IMR-90 (cell line): ENCODE data around the gene PCYT2. TPM values are rescaled to one million over a fixed set of nuclear protein-coding genes. Genes with fewer than 3 reads are reported as not detected.
"Not testable (repeated sequence)": the region's sequence is repeated elsewhere in the genome, so short reads cannot be mapped to it uniquely, and the experiment has no call there.

ENCODE experiments used
- ATAC-seq: fragments of 200-7000 bp; cut with Tn5 transposase; 2 replicates; pipeline ENCODE4 v1.9.1; 2020; ENCODE audit warnings: low read depth, mild to moderate bottlenecking, moderate library complexity
- BruUV-seq: library from RNA; stranded (reverse); fragments of 400-500 nt; replicated peaks from 2 replicates; lab custom pipeline; 2021; lab: Mats Ljungman, UMichigan
- CTCF ChIA-PET: fragments of 300-600 bp; formaldehyde crosslinking; extraction: SDS; loops from one replicate; lab custom pipeline; 2021; ENCODE audit warnings: antibody characterized with exemption; lab: Yijun Ruan, JAX
- POLR2A ChIA-PET: fragments of 300-600 bp; sonication (Branson Sonifier 250); formaldehyde crosslinking; loops from one replicate; lab custom pipeline; 2022; ENCODE audit warnings: antibody characterized with exemption; ENCODE audit not compliant: unreplicated experiment; lab: Charles Lee
- DNase-seq: peaks from one replicate; pipeline ENCODE4 v3.0.0; 2013
- H2AFZ ChIP-seq: replicated peaks from 2 replicates; pipeline ENCODE3; 2013; ENCODE audit warnings: low read length, mild to moderate bottlenecking; ENCODE audit not compliant: poor library complexity
- H2AK5ac ChIP-seq: 2 replicates; pipeline ENCODE4 v1.6.1; 2013; ENCODE audit warnings: low read depth, low read length, inconsistent platforms
- H2AK9ac ChIP-seq: replicated peaks from 2 replicates; pipeline ENCODE3; 2013; ENCODE audit warnings: mild to moderate bottlenecking, low read depth, low read length, moderate library complexity; ENCODE audit not compliant: poor library complexity
- H2BK120ac ChIP-seq: 2 replicates; pipeline ENCODE4 v1.6.1; 2013; ENCODE audit warnings: low read depth, low read length, inconsistent platforms
- H2BK15ac ChIP-seq: 3 replicates; pipeline ENCODE4 v1.6.1; 2013; ENCODE audit warnings: low read depth, low read length, inconsistent platforms
- H2BK20ac ChIP-seq: 2 replicates; pipeline ENCODE4 v1.6.1; 2013; ENCODE audit warnings: low read depth, mild to moderate bottlenecking, inconsistent platforms, low read length, moderate library complexity
- H2BK5ac ChIP-seq: 2 replicates; pipeline ENCODE4 v1.6.1; 2013; ENCODE audit warnings: mild to moderate bottlenecking, low read depth, low read length, inconsistent platforms; ENCODE audit not compliant: poor library complexity, severe bottlenecking
- H3K14ac ChIP-seq: replicated peaks from 2 replicates; pipeline ENCODE4 v1.6.1; 2013; ENCODE audit warnings: low read depth, low read length, inconsistent platforms
- H3K18ac ChIP-seq: 2 replicates; pipeline ENCODE4 v1.6.1; 2013; ENCODE audit warnings: low read depth, low read length, control low read depth
- H3K23ac ChIP-seq: 2 replicates; pipeline ENCODE4 v1.6.1; 2013; ENCODE audit warnings: low read depth, low read length, inconsistent platforms
- H3K27ac ChIP-seq: 2 replicates; pipeline ENCODE4 v1.5.1; 2013; ENCODE audit warnings: mild to moderate bottlenecking, control low read depth, low read length; ENCODE audit not compliant: insufficient read depth
- H3K27me3 ChIP-seq: 2 replicates; pipeline ENCODE4 v1.6.1; 2013; ENCODE audit warnings: low read length; ENCODE audit not compliant: control insufficient read depth, insufficient read depth
- H3K36me3 ChIP-seq: 2 replicates; pipeline ENCODE4 v1.6.1; 2013; ENCODE audit warnings: low read length, mixed read lengths; ENCODE audit not compliant: control insufficient read depth, insufficient read depth
- H3K4ac ChIP-seq: 2 replicates; pipeline ENCODE4 v1.6.1; 2013; ENCODE audit warnings: low read depth, low read length, inconsistent platforms
- H3K4me1 ChIP-seq: 2 replicates; pipeline ENCODE4 v1.6.1; 2013; ENCODE audit warnings: low read length, mixed read lengths; ENCODE audit not compliant: control insufficient read depth, insufficient read depth
- H3K4me2 ChIP-seq: 2 replicates; pipeline ENCODE4 v1.6.1; 2013; ENCODE audit warnings: low read depth, mild to moderate bottlenecking, control low read depth, low read length, moderate library complexity
- H3K4me3 ChIP-seq: 2 replicates; pipeline ENCODE4 v1.5.1; 2013; ENCODE audit warnings: low read depth, mild to moderate bottlenecking, control low read depth, low read length, moderate library complexity; ENCODE audit not compliant: insufficient read depth
- H3K56ac ChIP-seq: 2 replicates; pipeline ENCODE4 v1.6.1; 2013; ENCODE audit warnings: low read length, inconsistent platforms; ENCODE audit not compliant: insufficient read depth; ENCODE audit errors: extremely low read depth
- H3K79me1 ChIP-seq, 2 experiments: 2 replicates each; pipeline ENCODE4 v1.6.1; 2013; ENCODE audit warnings: low read length in 2 of 2, inconsistent platforms in 1 of 2, low read depth in 1 of 2
- H3K9ac ChIP-seq: 2 replicates; pipeline ENCODE4 v1.6.1; 2013; ENCODE audit warnings: low read depth, low read length, control low read depth
- H3K9me1 ChIP-seq: 2 replicates; pipeline ENCODE4 v1.6.1; 2013; ENCODE audit warnings: low read length, inconsistent platforms; ENCODE audit not compliant: insufficient read depth
- H3K9me3 ChIP-seq: 2 replicates; pipeline ENCODE4 v1.6.1; 2013; ENCODE audit warnings: low read length; ENCODE audit not compliant: control insufficient read depth, insufficient read depth
- H4K20me1 ChIP-seq: 2 replicates; pipeline ENCODE4 v1.6.1; 2013; ENCODE audit warnings: low read length, inconsistent platforms; ENCODE audit not compliant: insufficient read depth
- H4K5ac ChIP-seq: 2 replicates; pipeline ENCODE4 v1.6.1; 2013; ENCODE audit warnings: mild to moderate bottlenecking, low read depth, low read length, control low read depth
- H4K8ac ChIP-seq, 2 experiments: 2 replicates each; pipeline ENCODE4 v1.6.1; 2013; ENCODE audit warnings: low read depth in 2 of 2, low read length in 2 of 2, control low read depth in 1 of 2, inconsistent platforms in 1 of 2
- H4K91ac ChIP-seq: 2 replicates; pipeline ENCODE4 v1.6.1; 2013; ENCODE audit warnings: low read depth, low read length, inconsistent platforms; ENCODE audit not compliant: insufficient read depth
- WGBS, 2 experiments: methylation state at CpG; one replicate each; pipeline versions ENCODE4 v1.1.5 to v1.1.7; 2013; ENCODE audit warnings: missing lambda C conversion rate in 2 of 2; ENCODE audit not compliant: insufficient read length in 1 of 2; ENCODE audit errors: extremely low coverage in 2 of 2; 5-methylcytosine and 5-hydroxymethylcytosine counted together
- dilution Hi-C: fragments of 300-500 bp; cut with HindIII; formaldehyde crosslinking; loops from one replicate; pipeline ENCODE4 v1.14.3; 2018; ENCODE audit warnings: low sequenced_read_pairs; ENCODE audit not compliant: unreplicated experiment
- in situ Hi-C: fragments of 300-500 bp; cut with MboI; formaldehyde crosslinking; loops from 3 replicates; pipeline ENCODE4 v1.14.3; 2019; ENCODE audit warnings: low sequenced_read_pairs, inconsistent platforms, mixed read lengths
- intact Hi-C: fragments of 100-400 bp; cut with micrococcal nuclease; formaldehyde crosslinking; loops from 2 replicates; pipeline ENCODE4 v1.10.0; 2022
- polyA plus RNA-seq, 3 experiments: library from polyadenylated mRNA; depleted of rRNA; stranded (reverse); fragments of >200 nt; gene quantifications; 2 replicates each; pipeline ENCODE4 v1.2.3, GENCODE V29; 2012; ENCODE audit warnings: low replicate concordance in 1 of 3
- total RNA-seq: library from RNA; depleted of rRNA; stranded (reverse); fragments of >200 nt; gene quantifications from 2 replicates; pipeline ENCODE4 v1.2.3, GENCODE V29; 2012

The PCYT2 gene
- total and polyA plus RNA-seq, 2 of the 4 experiments (the other 2 are of a cell fraction): 37.3 to 38.5 TPM

DNA sequence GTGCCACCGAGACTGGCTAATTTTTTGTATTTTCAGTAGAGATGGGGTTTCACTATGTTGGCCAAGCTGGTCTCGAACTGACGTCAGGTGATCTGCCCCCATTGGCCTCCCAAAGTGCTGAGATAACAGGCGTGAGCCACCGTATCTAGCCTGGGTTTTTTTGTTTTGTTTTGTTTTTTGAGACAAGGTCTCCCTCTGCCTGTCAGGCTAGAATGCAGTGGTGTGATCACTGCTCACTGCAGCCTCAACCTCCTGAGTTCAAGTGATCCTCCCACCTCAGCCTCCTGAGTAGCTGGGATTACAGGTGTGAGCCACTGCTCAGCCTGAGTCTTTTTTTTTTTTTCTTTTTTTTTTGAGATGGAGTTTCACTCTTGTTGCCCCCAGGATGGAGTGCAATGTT lies 42.2 kb upstream of the PCYT2 start:
- H2BK120ac ChIP-seq, POLR2A ChIA-PET, H2BK15ac ChIP-seq, intact Hi-C loops, H2AK5ac ChIP-seq, H3K4ac ChIP-seq, H3K4me1 ChIP-seq, BruUV-seq, H3K14ac ChIP-seq, H3K23ac ChIP-seq, H3K4me3 ChIP-seq, H2AFZ ChIP-seq, DNase-seq, H3K27ac ChIP-seq, H4K20me1 ChIP-seq, H2BK20ac ChIP-seq, CTCF ChIA-PET, in situ Hi-C loops, H3K4me2 ChIP-seq, H3K9ac ChIP-seq, ATAC-seq, H3K18ac ChIP-seq, dilution Hi-C loops, H3K9me1 ChIP-seq, H4K8ac ChIP-seq, H4K5ac ChIP-seq, H4K91ac ChIP-seq, H3K79me1 ChIP-seq, H2BK5ac ChIP-seq, H3K56ac ChIP-seq, H3K36me3 ChIP-seq, H3K9me3 ChIP-seq, H2AK9ac ChIP-seq: not testable (repeated sequence)
- no CpG with 5 or more reads among the region's 5 CpGs for WGBS, 2 experiments
- H3K27me3 ChIP-seq: peaks cover 14% of the 10 kb centered on the region; the same call in 1 of the 2 replicates
